ENCODE results near the gene OR51L1.

OR51L1 gene

DNA sequence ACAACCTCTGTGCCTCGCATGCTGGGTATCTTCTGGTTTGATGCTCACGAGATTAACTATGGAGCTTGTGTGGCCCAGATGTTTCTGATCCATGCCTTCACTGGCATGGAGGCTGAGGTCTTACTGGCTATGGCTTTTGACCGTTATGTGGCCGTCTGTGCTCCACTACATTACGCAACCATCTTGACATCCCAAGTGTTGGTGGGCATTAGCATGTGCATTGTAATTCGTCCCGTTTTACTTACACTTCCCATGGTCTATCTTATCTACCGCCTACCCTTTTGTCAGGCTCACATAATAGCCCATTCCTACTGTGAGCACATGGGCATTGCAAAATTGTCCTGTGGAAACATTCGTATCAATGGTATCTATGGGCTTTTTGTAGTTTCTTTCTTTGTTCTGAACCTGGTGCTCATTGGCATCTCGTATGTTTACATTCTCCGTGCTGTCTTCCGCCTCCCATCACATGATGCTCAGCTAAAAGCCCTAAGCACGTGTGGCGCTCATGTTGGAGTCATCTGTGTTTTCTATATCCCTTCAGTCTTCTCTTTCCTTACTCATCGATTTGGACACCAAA lies 52.2 kb downstream of the OR51L1 start:
- no peak for DNase-seq (ENCODE audit: low read depth in 2 of 2)

Measured in stimulated activated CD8-positive, alpha-beta memory T cell treated with anti-CD3 and anti-CD28 coated beads, Interleukin-2, amount 100 ng/mL, for 1 hour (primary cell).